Stimulated activated CD4-positive, alpha-beta T cell treated with anti-CD3 and anti-CD28 coated beads, Interleukin-4, amount 100 ng/mL, for 48 hours (primary cell): Measurements from ENCODE around the gene CARNS1.
A peak's percentile ranks its signal among the peaks of the same experiment; 100 is the strongest.

Experiments used
- DNase-seq, 2 donors: peaks; one replicate each; pipeline ENCODE4 v3.0.0-alpha.2; 2020; ENCODE audit warnings: low read depth in 2 of 2

CARNS1 gene

GRCh38 chr11:67428052-67429001, 12.8 kb downstream of the CARNS1 start, which contains the start of gene RPS6KB2:
Gene RPS6KB2, plus strand, starts transcription at chr11:67428494. Its CDS starts 52 bp downstream, at chr11:67428546.
- DNase-seq: peak; percentile 99 to 100

- no peak for DNase-seq
Observed at GRCh38 chr11:67429038-67429668, 13.7 kb downstream of the CARNS1 start.

DNA sequence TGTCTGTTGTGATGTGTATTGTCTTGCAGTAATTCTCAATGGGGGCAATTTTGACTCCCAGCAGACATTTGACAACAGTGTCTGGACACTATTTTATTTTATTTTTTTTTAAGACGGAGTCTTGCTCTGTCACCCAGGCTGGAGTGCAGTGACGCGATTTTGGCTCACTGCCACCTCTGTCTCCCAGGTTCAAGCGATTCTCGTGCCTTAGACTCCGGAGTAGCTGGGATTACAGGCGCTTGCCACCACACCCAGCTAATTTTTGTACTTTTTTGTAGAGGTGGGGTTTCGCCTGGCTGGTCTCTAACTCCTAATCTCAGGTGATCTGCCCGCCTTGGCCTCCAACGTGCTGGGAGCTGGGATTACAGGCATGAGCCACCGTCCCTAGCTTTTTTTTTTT, 14.2 kb downstream of the CARNS1 start:
- DNase-seq: no peak

- DNase-seq: no peak
Observed at GRCh38 chr11:67431346-67432249, 16.1 kb downstream of the CARNS1 start.

GRCh38 chr11:67432655-67433349, 17.3 kb downstream of the CARNS1 start:
- DNase-seq: no peak

GRCh38 chr11:67433536-67434394, 18.3 kb downstream of the CARNS1 start:
- no peak for DNase-seq

- no peak for DNase-seq
Observed at GRCh38 chr11:67434395-67434881, 19.0 kb downstream of the CARNS1 start.

DNA sequence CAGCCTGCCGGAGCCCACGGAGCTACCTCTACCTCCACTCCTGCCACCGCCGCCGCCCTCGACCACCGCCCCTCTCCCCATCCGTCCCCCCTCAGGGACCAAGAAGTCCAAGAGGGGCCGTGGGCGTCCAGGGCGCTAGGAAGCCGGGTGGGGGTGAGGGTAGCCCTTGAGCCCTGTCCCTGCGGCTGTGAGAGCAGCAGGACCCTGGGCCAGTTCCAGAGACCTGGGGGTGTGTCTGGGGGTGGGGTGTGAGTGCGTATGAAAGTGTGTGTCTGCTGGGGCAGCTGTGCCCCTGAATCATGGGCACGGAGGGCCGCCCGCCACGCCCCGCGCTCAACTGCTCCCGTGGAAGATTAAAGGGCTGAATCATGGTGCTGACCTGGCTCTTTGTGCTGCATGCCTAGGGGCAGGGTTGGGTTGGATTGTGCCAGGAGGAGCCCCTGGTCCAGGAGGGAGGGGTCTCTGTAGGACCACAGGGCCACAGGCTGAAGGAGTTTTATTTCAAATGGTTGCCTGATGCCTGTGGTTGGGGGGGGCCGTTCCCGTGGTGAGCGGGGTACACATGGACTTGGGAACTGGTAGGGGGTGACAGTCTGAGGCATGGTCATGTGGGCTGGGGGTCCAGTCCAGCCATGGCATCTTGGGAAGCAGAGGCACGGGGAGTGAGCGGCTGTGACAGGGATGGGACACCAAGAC, 19.7 kb downstream of the CARNS1 start:
- no peak for DNase-seq

DNA sequence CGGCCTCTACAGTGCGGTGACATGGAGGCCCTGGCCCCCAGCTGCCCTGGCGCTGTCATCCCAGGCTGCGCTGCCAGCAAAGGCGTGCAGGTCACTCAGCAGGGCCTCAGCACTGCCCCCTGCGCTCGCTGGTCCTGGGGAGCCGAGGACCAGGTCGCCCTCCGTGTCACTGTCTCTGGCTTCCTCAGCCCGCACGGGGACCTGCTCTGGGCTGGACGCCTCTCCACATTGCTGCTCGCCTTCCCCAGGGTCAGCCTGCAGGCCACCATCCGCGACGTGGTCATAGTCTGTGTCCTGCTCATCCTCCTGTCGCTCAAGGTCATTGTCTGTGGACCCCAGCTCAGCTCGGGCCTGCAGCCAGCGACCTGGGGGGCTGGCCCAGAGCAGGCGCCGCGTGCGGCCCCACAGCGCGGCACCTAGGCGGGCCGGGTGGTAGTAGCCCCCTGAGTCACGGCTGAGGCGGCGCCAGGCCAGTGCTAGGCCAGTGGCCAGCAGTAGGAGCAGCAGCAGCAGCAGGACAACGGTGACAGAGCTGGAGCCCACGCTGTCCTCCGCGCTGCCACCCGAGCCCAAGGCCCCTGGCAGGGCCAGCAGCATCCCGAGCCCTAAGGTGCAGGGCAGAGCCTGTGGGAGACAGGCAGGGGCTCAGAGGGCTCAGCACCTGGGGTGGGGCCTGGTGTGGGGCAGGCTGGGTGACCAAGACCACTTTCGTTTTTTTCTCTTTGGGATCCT, 20.4 kb downstream of the CARNS1 start:
- no peak for DNase-seq

- peak; percentile 74 to 75 for DNase-seq
Observed at GRCh38 chr11:67436459-67437081, 21.1 kb downstream of the CARNS1 start.

DNA sequence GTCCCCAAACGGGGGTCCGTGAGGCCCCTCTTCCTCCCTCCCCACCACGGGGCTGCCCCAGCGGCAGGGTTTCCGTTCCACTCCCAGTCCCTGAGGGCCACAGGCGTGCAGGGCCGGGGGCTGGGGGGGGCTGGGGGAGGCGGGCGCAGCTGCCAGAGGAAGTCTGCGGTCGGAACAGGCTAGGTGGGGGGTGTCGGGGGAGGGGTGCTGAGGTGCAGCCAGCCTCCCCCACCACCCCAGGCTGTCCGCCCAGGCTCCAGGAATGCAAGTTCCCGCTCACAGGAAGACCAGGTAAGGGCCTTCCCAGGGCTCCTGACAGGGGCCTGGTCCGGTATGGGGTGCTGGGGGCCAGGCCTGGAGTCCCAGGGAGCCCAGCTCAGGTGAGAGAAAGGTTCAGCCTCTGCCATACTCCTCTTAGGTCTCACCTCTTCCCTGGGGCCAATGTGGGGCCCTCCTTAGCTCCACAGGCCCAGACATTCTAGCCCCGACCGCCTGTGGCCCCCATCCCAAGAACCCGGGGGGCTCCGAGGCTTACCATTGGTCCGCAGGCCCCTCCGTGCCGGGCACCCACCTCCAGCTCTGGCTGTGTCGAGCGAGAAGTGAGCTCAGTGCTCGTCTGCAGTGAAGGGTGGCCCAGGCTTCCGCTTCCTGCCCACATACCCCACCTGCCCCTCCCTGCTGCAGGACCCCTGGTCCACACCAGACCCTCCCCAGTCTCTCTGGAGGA, 21.8 kb downstream of the CARNS1 start, which contains the start of gene PTPRCAP:
TSS of gene PTPRCAP (minus strand) at position 601 of the 727 bp plus-strand sequence. CDS start at position 538, 63 bp downstream.
- no peak for DNase-seq

DNA sequence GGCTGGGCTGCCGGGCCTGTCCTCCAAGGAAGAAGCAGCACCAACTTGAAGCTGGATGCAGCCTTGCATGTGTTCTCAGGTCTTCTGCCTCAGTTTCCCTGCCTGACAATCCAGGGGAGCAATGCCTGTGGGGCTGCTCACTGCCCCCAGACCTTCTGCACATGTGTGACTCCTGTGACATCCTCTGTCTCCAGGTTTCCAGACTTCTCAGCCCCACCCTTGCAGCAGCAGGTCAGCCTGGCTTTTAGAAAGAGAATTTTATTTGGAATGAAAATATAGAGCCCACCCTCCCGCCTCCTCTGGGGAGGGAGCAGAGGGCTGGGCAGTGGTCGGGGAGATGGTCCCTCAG, 22.3 kb downstream of the CARNS1 start:
- no peak for DNase-seq

DNA sequence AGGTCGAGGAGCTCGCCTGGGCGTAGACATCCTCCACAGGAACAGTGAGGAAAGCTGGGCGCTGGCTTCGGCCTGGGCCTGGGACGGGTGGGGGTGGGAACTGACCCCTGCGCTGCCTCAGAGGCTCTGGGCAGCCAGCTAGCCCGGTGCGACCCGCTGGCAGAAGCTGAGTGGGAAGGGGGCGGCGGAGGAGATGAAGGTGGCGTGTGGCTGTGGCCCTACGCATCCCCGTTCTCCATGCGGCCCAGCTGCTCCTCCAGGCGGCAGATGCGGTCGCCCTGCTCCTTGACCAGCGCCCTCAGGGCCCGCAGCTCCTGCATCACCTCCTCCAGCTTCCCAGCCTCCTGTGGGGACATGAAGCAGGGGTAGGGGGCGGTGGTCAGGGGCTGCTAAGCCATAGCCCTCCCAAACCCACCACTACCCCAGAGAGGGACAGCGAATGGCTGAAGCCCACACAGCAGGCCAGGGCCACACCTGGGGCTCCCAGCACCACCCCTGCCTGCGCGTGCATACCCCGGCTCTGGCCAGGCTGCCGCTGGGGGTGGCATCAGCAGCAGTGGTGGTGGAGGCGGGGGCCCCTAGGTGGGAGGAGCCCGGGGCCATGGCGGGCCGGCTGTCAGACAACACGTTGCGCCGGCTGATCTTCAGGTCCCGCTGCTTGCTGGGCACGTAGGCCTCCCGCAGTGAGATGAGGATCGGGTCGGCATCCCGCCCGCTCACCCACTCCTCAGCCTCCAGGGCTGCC, 22.9 kb downstream of the CARNS1 start:
- peak; percentile 77 to 78 for DNase-seq

GRCh38 chr11:67439321-67440228, 24.1 kb downstream of the CARNS1 start:
- no peak for DNase-seq

DNA sequence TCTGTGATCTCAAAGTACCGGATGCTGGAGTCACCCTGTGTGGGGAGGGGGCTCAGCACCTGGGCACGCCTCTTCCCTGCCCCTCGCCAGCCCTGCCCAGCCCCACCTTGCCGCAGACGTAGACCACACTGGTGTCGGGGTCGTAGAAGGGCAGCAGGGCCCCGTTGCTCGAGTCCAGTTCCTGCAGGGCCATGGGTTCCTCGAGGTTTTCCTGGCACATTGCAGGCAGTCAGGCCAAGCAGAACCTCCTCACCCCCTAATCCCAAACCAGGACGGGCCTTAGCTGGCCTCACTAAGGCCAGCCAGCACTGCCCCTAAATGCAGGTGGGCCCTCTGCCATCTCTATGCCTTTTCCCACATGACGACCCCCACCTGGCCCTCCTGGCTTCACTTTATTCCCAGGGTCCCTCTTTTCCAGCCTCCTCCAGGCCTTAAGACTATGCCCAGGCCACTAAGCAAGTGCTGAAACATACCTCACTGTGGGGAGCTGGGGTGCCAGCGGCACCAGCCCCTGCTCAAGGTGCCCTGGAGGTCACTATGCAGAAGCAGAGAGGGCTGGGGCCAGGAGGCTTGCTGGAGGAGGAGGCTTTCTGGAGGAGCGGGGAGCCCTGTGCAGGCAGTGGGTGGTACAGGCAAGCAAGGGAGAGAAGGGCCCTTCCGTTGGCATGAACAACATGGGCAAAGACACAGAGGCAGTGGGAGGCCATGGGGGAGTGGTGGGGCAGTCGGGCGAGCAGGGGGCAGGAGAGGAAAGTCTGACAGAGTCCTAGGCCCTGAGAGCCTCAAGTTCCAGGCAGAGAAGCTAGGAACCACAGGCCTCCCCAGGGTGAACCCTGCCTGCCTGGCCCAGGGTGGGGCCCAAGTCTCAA, 25.0 kb downstream of the CARNS1 start:
- DNase-seq: no peak
